ENCODE measurements around the gene KMT2E. TPM values are rescaled to one million over a fixed set of nuclear protein-coding genes. Genes with fewer than 3 reads are reported as not detected.

The KMT2E gene
- total RNA-seq, 1 donor from 2014 or later: 97.0 TPM

DNA sequence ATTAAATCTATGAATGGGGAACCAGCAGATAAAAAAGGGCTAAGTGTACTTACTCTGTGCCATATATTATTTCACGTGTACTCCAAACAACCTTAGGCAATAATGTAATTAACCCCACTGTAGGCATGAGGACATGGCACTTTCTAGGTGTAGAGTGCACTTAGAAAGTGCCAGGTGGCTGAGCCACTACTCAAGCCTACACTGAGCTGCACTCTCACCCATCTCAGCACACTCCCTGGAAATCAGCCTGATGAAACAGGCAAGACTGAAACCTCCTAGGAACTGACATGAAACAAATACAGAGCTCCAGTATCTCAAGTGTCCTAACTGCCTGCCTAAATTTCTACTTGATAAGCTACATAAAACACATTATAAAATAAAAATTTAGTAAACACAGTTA, 147.4 kb downstream of the KMT2E start:
- Histone ChIP-seq H3K27ac (no peak overlapping the region), H3K4me1 (no peaks in the 10 kb centered on the region), H3K9me3 (no peaks in the 10 kb centered on the region), H3K36me3 (peaks cover 32% of the 10 kb centered on the region), H3K4me3 (no peak overlapping the region), H3K27me3 (no peaks in the 10 kb centered on the region)
- ATAC-seq: peak; percentile 44
- TF ChIP-seq, protein P1, sequence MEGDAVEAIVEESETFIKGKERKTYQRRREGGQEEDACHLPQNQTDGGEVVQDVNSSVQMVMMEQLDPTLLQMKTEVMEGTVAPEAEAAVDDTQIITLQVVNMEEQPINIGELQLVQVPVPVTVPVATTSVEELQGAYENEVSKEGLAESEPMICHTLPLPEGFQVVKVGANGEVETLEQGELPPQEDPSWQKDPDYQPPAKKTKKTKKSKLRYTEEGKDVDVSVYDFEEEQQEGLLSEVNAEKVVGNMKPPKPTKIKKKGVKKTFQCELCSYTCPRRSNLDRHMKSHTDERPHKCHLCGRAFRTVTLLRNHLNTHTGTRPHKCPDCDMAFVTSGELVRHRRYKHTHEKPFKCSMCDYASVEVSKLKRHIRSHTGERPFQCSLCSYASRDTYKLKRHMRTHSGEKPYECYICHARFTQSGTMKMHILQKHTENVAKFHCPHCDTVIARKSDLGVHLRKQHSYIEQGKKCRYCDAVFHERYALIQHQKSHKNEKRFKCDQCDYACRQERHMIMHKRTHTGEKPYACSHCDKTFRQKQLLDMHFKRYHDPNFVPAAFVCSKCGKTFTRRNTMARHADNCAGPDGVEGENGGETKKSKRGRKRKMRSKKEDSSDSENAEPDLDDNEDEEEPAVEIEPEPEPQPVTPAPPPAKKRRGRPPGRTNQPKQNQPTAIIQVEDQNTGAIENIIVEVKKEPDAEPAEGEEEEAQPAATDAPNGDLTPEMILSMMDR (IDR thresholded peaks at IDR 0.05): no peak
- intact Hi-C loops (cut with DNase I): no loop called here
- no peak for DNase-seq

Data from upper lobe of right lung (tissue), 1 donor.